MM.1S (cell line): ENCODE data around the gene KCNQ2.

ENCODE experiments used
- DNase-seq: peaks from one replicate; pipeline ENCODE4 v3.0.0-alpha.2; 2015
- H2AFZ ChIP-seq: fragments of 300-600 bp; sonication (generic); 2 replicates; pipeline ENCODE4 v1.6.0; 2016; ENCODE audit warnings: antibody characterized with exemption, low read length
- H3F3A ChIP-seq: fragments of 300-600 bp; sonication (generic); 2 replicates; pipeline ENCODE4 v1.6.1; 2016; ENCODE audit warnings: mild to moderate bottlenecking, antibody characterized with exemption, low read length, moderate library complexity, mixed read lengths; ENCODE audit not compliant: insufficient read depth
- H3K27ac ChIP-seq: fragments of 300-600 bp; sonication (generic); 2 replicates; pipeline ENCODE4 v1.5.1; 2016; ENCODE audit warnings: mild to moderate bottlenecking, low read length
- H3K27me3 ChIP-seq: fragments of 300-600 bp; sonication (generic); replicated peaks from 2 replicates; pipeline ENCODE4 v1.6.0; 2016; ENCODE audit warnings: low read length; ENCODE audit not compliant: insufficient read depth
- H3K36me3 ChIP-seq: fragments of 300-600 bp; sonication (generic); replicated peaks from 2 replicates; pipeline ENCODE4 v1.6.1; 2016; ENCODE audit warnings: mild to moderate bottlenecking, low read length, mixed read lengths; ENCODE audit not compliant: insufficient read depth
- H3K4me1 ChIP-seq: fragments of 300-600 bp; sonication (generic); 2 replicates; pipeline ENCODE4 v1.6.1; 2016; ENCODE audit warnings: low read length, mixed read lengths
- H3K4me2 ChIP-seq: fragments of 300-600 bp; sonication (generic); 2 replicates; pipeline ENCODE4 v1.6.0; 2016; ENCODE audit warnings: low read depth, low read length
- H3K4me3 ChIP-seq: fragments of 300-600 bp; sonication (generic); 2 replicates; pipeline ENCODE4 v1.5.1; 2016; ENCODE audit warnings: low read length, mixed read lengths
- H3K79me2 ChIP-seq: fragments of 300-600 bp; sonication (generic); 2 replicates; pipeline ENCODE4 v1.6.1; 2016; ENCODE audit warnings: mixed run types, low read length, mixed read lengths
- H3K9ac ChIP-seq: fragments of 300-600 bp; sonication (generic); 2 replicates; pipeline ENCODE4 v1.6.1; 2016; ENCODE audit warnings: low read length, mixed read lengths
- H3K9me2 ChIP-seq: fragments of 300-600 bp; sonication (generic); replicated peaks from 2 replicates; pipeline ENCODE4 v1.6.1; 2016; ENCODE audit warnings: mild to moderate bottlenecking, low read length, mixed read lengths; ENCODE audit not compliant: insufficient read depth
- H3K9me3 ChIP-seq: fragments of 300-600 bp; sonication (generic); replicated peaks from 2 replicates; pipeline ENCODE4 v1.6.1; 2016; ENCODE audit warnings: mild to moderate bottlenecking, low read length, mixed read lengths; ENCODE audit not compliant: insufficient read depth
- H4K20me1 ChIP-seq: fragments of 300-600 bp; sonication (generic); 2 replicates; pipeline ENCODE4 v1.6.1; 2016; ENCODE audit warnings: mild to moderate bottlenecking, low read length, moderate library complexity, mixed read lengths; ENCODE audit not compliant: insufficient read depth
- EZH2 ChIP-seq: fragments of 300-600 bp; sonication (generic); optimal IDR thresholded peaks from 2 replicates; pipeline ENCODE3; 2017; ENCODE audit warnings: low read depth, mild to moderate bottlenecking, antibody characterized with exemption, low read length, mixed read lengths
- EZH2phosphoT487 ChIP-seq: fragments of 300-600 bp; sonication (generic); IDR thresholded peaks from 2 replicates; pipeline ENCODE4 v1.6.1; 2018; ENCODE audit warnings: antibody characterized with exemption, low read length
- TF ChIP-seq, protein P1 (sequence below): fragments of 300-600 bp; sonication (generic); IDR thresholded peaks from 2 replicates; pipeline ENCODE4 v1.5.1; 2016; ENCODE audit warnings: antibody characterized with exemption, low read length, mixed read lengths

The KCNQ2 gene

DNA sequence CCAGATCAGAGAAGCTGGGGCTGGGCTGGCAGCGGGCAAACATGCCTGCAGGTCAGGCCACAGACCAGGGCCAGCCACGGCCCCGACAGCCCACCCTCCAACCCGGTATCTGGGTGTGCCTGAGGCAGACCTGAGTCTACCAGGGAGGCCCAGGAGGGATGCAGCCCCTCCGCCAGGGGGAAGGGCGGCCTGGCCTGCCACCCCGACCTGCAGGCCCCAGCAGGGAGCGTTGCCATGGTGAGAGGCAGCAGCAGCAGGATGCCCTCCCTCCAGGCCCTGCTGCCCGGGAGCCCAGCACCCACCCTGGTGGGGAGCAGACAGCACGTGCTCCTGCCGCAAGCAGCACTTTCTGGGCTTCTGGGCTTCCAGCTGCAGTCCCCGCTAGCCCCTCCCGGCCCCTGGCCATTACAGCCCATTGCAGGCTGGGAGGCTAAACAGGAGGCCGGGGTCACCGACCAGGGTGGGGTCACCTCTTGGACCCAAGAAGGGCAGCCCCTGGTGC, 30.3 kb upstream of the KCNQ2 start:
- TF ChIP-seq EZH2phosphoT487 (no peak), EZH2 (no peak)
- TF ChIP-seq, protein P1, sequence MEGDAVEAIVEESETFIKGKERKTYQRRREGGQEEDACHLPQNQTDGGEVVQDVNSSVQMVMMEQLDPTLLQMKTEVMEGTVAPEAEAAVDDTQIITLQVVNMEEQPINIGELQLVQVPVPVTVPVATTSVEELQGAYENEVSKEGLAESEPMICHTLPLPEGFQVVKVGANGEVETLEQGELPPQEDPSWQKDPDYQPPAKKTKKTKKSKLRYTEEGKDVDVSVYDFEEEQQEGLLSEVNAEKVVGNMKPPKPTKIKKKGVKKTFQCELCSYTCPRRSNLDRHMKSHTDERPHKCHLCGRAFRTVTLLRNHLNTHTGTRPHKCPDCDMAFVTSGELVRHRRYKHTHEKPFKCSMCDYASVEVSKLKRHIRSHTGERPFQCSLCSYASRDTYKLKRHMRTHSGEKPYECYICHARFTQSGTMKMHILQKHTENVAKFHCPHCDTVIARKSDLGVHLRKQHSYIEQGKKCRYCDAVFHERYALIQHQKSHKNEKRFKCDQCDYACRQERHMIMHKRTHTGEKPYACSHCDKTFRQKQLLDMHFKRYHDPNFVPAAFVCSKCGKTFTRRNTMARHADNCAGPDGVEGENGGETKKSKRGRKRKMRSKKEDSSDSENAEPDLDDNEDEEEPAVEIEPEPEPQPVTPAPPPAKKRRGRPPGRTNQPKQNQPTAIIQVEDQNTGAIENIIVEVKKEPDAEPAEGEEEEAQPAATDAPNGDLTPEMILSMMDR = no peak
- no peaks in the 10 kb centered on the region for H3K79me2 ChIP-seq
- peaks cover 64% of the 10 kb centered on the region for H3K27me3 ChIP-seq
- H3K4me3 ChIP-seq = no peak overlapping the region
- no peak overlapping the region for H2AFZ ChIP-seq
- DNase-seq = no peak
- H3K4me1 ChIP-seq = peaks cover 8% of the 10 kb centered on the region
- no peaks in the 10 kb centered on the region for H3K9me3 ChIP-seq
- H3F3A ChIP-seq = no peaks in the 10 kb centered on the region
- no peaks in the 10 kb centered on the region for H4K20me1 ChIP-seq
- H3K9ac ChIP-seq = no peak overlapping the region
- no peak overlapping the region for H3K27ac ChIP-seq
- H3K36me3 ChIP-seq = no peaks in the 10 kb centered on the region
- H3K9me2 ChIP-seq = no peaks in the 10 kb centered on the region
- no peak overlapping the region for H3K4me2 ChIP-seq

DNA sequence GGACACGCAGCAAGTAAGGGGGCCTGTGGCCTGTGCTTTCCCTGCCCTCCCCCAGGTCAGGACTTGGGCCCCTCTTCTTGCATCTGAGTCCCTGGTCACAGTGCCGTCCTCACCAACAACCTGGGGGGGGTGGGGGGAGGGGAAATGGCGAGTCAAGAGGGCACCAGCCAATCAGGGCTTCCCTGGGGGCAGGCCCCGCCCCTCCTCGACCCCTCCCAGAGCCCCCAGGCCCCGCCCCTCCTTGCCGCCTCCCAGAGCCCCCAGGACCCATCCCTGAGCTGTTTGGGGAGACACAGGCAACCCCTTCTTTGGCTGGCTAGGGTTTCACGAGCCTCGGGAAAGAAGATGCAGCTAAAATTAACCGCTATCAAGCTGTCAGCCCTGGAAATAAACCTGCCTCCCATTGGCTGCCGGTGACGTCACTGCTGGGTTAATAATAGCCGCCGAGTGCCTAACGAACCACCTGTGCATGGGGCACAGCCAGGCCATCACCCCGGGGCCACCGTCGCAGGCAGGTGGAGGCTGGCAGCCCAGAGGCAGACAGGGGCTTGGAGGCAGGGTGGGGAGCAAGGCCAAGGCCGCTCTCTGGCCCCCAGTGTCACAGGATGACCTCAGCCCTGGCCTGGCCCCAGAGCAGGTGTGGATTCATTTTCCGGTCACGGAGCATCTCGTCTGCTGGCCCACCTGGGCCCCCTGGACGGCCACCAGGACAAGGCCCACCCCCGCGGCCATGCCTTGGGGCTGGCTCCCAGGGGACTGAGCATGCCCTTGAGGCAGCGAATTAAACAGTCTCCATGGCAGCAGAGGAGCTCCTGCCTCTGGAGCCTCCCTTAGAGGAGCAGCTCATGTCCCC, 29.6 kb upstream of the KCNQ2 start:
- TF ChIP-seq EZH2 (no peak), EZH2phosphoT487 (no peak)
- TF ChIP-seq, protein P1 = no peak
- peak overlapping the region; percentile 63; the same call in 1 of the 2 replicates for H3K4me2 ChIP-seq
- peaks cover 64% of the 10 kb centered on the region for H3K27me3 ChIP-seq
- no peak overlapping the region for H3K4me3 ChIP-seq
- H3K9me3 ChIP-seq = no peaks in the 10 kb centered on the region
- no peak overlapping the region for H3K27ac ChIP-seq
- H4K20me1 ChIP-seq = no peaks in the 10 kb centered on the region
- no peaks in the 10 kb centered on the region for H3K79me2 ChIP-seq
- no peak overlapping the region for H2AFZ ChIP-seq
- H3K36me3 ChIP-seq = no peaks in the 10 kb centered on the region
- peak; percentile 57 for DNase-seq
- H3K9ac ChIP-seq = no peak overlapping the region
- peaks cover 8% of the 10 kb centered on the region for H3K4me1 ChIP-seq
- H3K9me2 ChIP-seq = no peaks in the 10 kb centered on the region
- H3F3A ChIP-seq = no peaks in the 10 kb centered on the region

DNA sequence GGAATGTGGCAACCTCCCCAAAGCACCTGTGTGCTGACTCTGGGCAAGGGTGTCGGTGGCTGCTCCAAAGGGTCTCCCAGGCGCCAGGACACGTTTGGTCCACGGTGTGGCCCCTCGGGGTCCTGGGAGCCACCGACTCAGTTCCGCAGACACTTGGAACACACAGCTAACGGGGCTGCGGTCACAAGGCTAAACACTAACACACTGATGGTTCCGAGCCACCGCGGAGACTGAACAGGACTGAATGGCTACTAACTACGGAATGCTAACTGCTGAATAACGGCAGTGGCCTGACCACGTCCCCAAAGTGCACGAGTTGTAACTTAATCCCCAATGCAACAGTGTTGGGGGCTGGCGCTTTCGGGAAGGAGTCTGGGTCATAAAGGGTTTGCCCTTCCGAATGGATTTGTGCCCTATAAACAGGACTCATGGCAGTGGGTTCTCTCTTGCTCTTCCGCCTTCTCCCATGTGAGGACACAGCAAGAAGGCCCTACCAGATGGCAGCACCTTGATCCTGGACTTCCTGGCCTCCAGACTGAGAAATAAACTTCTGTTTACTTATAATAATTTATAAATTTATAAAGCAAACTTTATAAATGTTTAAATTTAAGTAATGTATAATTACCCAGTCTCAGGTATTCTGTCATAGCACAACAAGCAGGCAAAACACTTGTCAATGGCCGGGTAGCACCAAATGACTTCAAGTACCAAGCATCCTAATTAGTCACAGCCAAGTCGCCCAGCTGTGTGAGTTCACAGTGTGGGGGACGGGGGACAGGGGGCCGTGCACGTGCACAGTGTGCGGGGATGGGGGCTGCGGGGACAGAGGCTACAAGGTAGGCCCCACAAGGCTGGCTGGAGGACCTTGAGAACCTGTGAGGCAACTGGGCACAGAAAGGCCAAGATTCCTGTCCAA, 28.7 kb upstream of the KCNQ2 start:
- Histone ChIP-seq H3K79me2 (no peaks in the 10 kb centered on the region), H3K4me2 (peak overlapping the region; percentile 63; the same call in 1 of the 2 replicates), H2AFZ (no peak overlapping the region), H3K36me3 (no peaks in the 10 kb centered on the region), H3K4me1 (peaks cover 8% of the 10 kb centered on the region), H3K9ac (no peak overlapping the region), H4K20me1 (no peaks in the 10 kb centered on the region), H3K4me3 (no peak overlapping the region), H3K9me3 (no peaks in the 10 kb centered on the region), H3F3A (no peaks in the 10 kb centered on the region), H3K27ac (no peak overlapping the region), H3K9me2 (no peaks in the 10 kb centered on the region), H3K27me3 (peaks cover 62% of the 10 kb centered on the region)
- TF ChIP-seq, protein P1 = no peak
- TF ChIP-seq EZH2 (no peak), EZH2phosphoT487 (no peak)
- no peak for DNase-seq
